SK-N-SH treated with all-trans-retinoic acid at 6 μM for 48 hours (cell line): ENCODE data around the gene SUN5.

ENCODE experiments used
- ATAC-seq: fragments of 200-7000 bp; cut with Tn5 transposase; 3 replicates; pipeline ENCODE4 v1.9.1; 2020; ENCODE audit warnings: mild to moderate bottlenecking, moderate library complexity
- CREB5 ChIP-seq: fragments of 250-450 bp; sonication (Bioruptor Pico); IDR thresholded peaks from 2 replicates; pipeline ENCODE4 v1.5.1; 2020; ENCODE audit warnings: low read depth, mild to moderate bottlenecking, moderate library complexity
- CSDC2 ChIP-seq: fragments of 250-450 bp; sonication (Bioruptor Pico); IDR thresholded peaks from 2 replicates; pipeline ENCODE4 v1.5.0; 2020; ENCODE audit warnings: mild to moderate bottlenecking, moderate library complexity
- CSRNP3 ChIP-seq: fragments of 250-450 bp; sonication (Bioruptor Pico); IDR thresholded peaks from 2 replicates; pipeline ENCODE4 v1.5.1; 2021; ENCODE audit warnings: mild to moderate bottlenecking, moderate library complexity
- GLIS3 ChIP-seq: fragments of 250-450 bp; sonication (Bioruptor Pico); IDR thresholded peaks from 2 replicates; pipeline ENCODE4 v1.5.0; 2020; ENCODE audit warnings: mild to moderate bottlenecking, moderate library complexity
- ISL1 ChIP-seq: fragments of 250-450 bp; sonication (Bioruptor Pico); IDR thresholded peaks from 2 replicates; pipeline ENCODE4 v2.1.2; 2022; ENCODE audit warnings: mild to moderate bottlenecking, moderate library complexity
- OSR1 ChIP-seq: fragments of 250-450 bp; sonication (Bioruptor Pico); IDR thresholded peaks from 2 replicates; pipeline ENCODE4 v1.8.0; 2022; ENCODE audit warnings: moderate library complexity, mild to moderate bottlenecking, inconsistent platforms
- PATZ1 ChIP-seq: fragments of 250-450 bp; sonication (Bioruptor Pico); IDR thresholded peaks from 2 replicates; pipeline ENCODE4 v1.8.0; 2020; ENCODE audit warnings: mild to moderate bottlenecking, moderate library complexity, borderline replicate concordance
- POU6F1 ChIP-seq: fragments of 250-450 bp; sonication (Bioruptor Pico); IDR thresholded peaks from 2 replicates; pipeline ENCODE4 v1.8.0; 2021; ENCODE audit warnings: low read depth, mild to moderate bottlenecking, moderate library complexity, borderline replicate concordance
- PPARA ChIP-seq: fragments of 250-450 bp; sonication (Bioruptor Pico); IDR thresholded peaks from 2 replicates; pipeline ENCODE4 v1.5.0; 2020; ENCODE audit warnings: mild to moderate bottlenecking, borderline replicate concordance
- RARB ChIP-seq: fragments of 250-450 bp; sonication (Bioruptor Pico); IDR thresholded peaks from 2 replicates; pipeline ENCODE4 v1.8.0; 2021; ENCODE audit warnings: mild to moderate bottlenecking, moderate library complexity
- TCF4 ChIP-seq: fragments of 250-450 bp; sonication (Bioruptor Pico); IDR thresholded peaks from 2 replicates; pipeline ENCODE4 v1.8.0; 2021; ENCODE audit warnings: mild to moderate bottlenecking, moderate library complexity, borderline replicate concordance
- TOX ChIP-seq: fragments of 250-450 bp; sonication (Bioruptor Pico); IDR thresholded peaks from 2 replicates; pipeline ENCODE4 v1.8.0; 2021; ENCODE audit warnings: mild to moderate bottlenecking, moderate library complexity, borderline replicate concordance
- TSHZ2 ChIP-seq: fragments of 250-450 bp; sonication (Bioruptor Pico); IDR thresholded peaks from 2 replicates; pipeline ENCODE4 v1.5.0; 2020; ENCODE audit warnings: mild to moderate bottlenecking, moderate library complexity
- ZC3H10 ChIP-seq: fragments of 250-450 bp; sonication (Bioruptor Pico); IDR thresholded peaks from 2 replicates; pipeline ENCODE4 v1.5.1; 2021; ENCODE audit warnings: mild to moderate bottlenecking, moderate library complexity
- ZFP3 ChIP-seq: fragments of 250-450 bp; sonication (Bioruptor Pico); IDR thresholded peaks from 2 replicates; pipeline ENCODE4 v1.5.0; 2020; ENCODE audit warnings: mild to moderate bottlenecking, moderate library complexity
- ZFP30 ChIP-seq: fragments of 450-650 bp; formaldehyde crosslinking; IDR thresholded peaks from 2 replicates; pipeline ENCODE4 v1.5.0; 2022; ENCODE audit warnings: mild to moderate bottlenecking, moderate library complexity
- ZNF565 ChIP-seq: fragments of 450-650 bp; formaldehyde crosslinking; conservative IDR thresholded peaks from 2 replicates; pipeline ENCODE4 v1.5.0; 2020; ENCODE audit warnings: low read depth, mild to moderate bottlenecking, moderate library complexity
- ZNF8 ChIP-seq: fragments of 450-650 bp; formaldehyde crosslinking; IDR thresholded peaks from 2 replicates; pipeline ENCODE4 v1.5.0; 2020; ENCODE audit warnings: mild to moderate bottlenecking, moderate library complexity

SUN5 gene

GRCh38 chr20:33004141-33004751 lies at the start of gene SUN5:
Gene SUN5, minus strand, starts transcription at chr20:33004433. Its CDS starts 93 bp downstream, at chr20:33004340.
- no peak for TF ChIP-seq POU6F1 (CRISPR knock-in tag)
- ATAC-seq = no peak

- ATAC-seq = no peak
- TF ChIP-seq PATZ1 (CRISPR knock-in tag) = no peak
- TF ChIP-seq POU6F1 (CRISPR knock-in tag) = no peak
- no peak for TF ChIP-seq TCF4 (CRISPR knock-in tag)
- no peak for TF ChIP-seq GLIS3 (CRISPR knock-in tag)
- TF ChIP-seq ZNF565 (CRISPR knock-in tag) = no peak
- no peak for TF ChIP-seq PPARA
- no peak for TF ChIP-seq TSHZ2 (CRISPR knock-in tag)
- no peak for TF ChIP-seq ZNF8 (CRISPR knock-in tag)
- TF ChIP-seq CSDC2 = no peak
Measured at GRCh38 chr20:33053291-33054106, 49.3 kb upstream of the SUN5 start, which contains the start of gene BPIFB3. Gene BPIFB3, plus strand, starts transcription at chr20:33053903. Its CDS starts 1,533 bp downstream, at chr20:33055436.

- no peak for ATAC-seq
- TF ChIP-seq ISL1 (CRISPR knock-in tag) (no peak), ZNF565 (CRISPR knock-in tag) (no peak), GLIS3 (CRISPR knock-in tag) (no peak), POU6F1 (CRISPR knock-in tag) (no peak), CREB5 (no peak), RARB (CRISPR knock-in tag) (no peak)
- TF ChIP-seq, all 23 proteins: peak for 0
Measured at GRCh38 chr20:33051333-33051732, 47.1 kb upstream of the SUN5 start.

GRCh38 chr20:33046412-33046811 lies 42.2 kb upstream of the SUN5 start:
- ATAC-seq = no peak
- TF ChIP-seq TOX (CRISPR knock-in tag) = no peak
- TF ChIP-seq ZFP3 (CRISPR knock-in tag) = no peak
- no peak for TF ChIP-seq PATZ1 (CRISPR knock-in tag)
- no peak for TF ChIP-seq ZNF565 (CRISPR knock-in tag)
- no peak for TF ChIP-seq CSRNP3 (CRISPR knock-in tag)
- no peak for TF ChIP-seq ZNF8 (CRISPR knock-in tag)
- TF ChIP-seq PPARA = no peak
- no peak for TF ChIP-seq ZC3H10
- TF ChIP-seq ZFP30 = no peak
- no peak for TF ChIP-seq OSR1 (CRISPR knock-in tag)
- no peak for TF ChIP-seq GLIS3 (CRISPR knock-in tag)
